ENCODE measurements around the gene CMYA5. TPM values are rescaled to one million over a fixed set of nuclear protein-coding genes. Genes with fewer than 3 reads are reported as not detected.

Gene CMYA5
- total and polyA plus RNA-seq, 2 of the 4 experiments (the other 2 are of a cell fraction): 0.39 to 0.90 TPM

DNA sequence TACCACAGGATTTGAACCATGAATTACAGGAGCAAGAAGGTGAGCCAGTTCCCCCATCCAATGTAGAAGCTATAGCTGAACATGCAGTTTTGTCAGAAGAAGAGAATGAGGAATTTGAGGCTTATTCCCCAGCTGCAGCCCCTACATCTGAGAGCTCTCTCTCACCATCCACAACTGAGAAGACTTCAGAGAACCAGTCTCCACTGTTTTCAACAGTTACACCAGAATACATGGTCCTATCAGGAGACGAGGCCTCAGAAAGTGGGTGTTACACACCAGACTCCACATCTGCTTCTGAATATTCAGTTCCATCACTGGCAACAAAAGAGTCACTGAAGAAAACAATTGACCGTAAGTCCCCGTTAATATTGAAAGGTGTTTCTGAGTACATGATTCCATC is 40.9 kb downstream of the CMYA5 start:
- dilution Hi-C loops (cut with HindIII; ENCODE audit: low sequenced_read_pairs, unreplicated experiment) (no loop called here), intact Hi-C loops (cut with micrococcal nuclease) (no loop called here), in situ Hi-C loops (cut with MboI; ENCODE audit: low sequenced_read_pairs) (no loop called here)
- H2BK15ac ChIP-seq (ENCODE audit: low read depth, low read length): no peak overlapping the region
- no peak overlapping the region for H2BK5ac ChIP-seq (ENCODE audit: low read depth, low read length, poor library complexity, severe bottlenecking)
- no peaks in the 10 kb centered on the region for H3K9me3 ChIP-seq (ENCODE audit: control insufficient read depth, insufficient read depth, low read length)
- no peaks in the 10 kb centered on the region for H3K4me1 ChIP-seq (ENCODE audit: control insufficient read depth, insufficient read depth, low read length)
- WGBS, 2 experiments (ENCODE audit: extremely low coverage in 2 of 2, insufficient read length in 1 of 2): no CpG with 5 or more reads among the region's 3 CpGs
- no peak overlapping the region for H4K91ac ChIP-seq (ENCODE audit: insufficient read depth, low read depth, low read length)
- H3K14ac ChIP-seq (replicated peaks; ENCODE audit: low read depth, low read length): no peak overlapping the region
- no peaks in the 10 kb centered on the region for H3K9me1 ChIP-seq (ENCODE audit: insufficient read depth, low read length)
- no peak overlapping the region for H3K18ac ChIP-seq (ENCODE audit: low read depth, low read length)
- no peak overlapping the region for H3K23ac ChIP-seq (ENCODE audit: low read depth, low read length)
- H2BK120ac ChIP-seq (ENCODE audit: low read depth, low read length): no peak overlapping the region
- H3K4me3 ChIP-seq (ENCODE audit: insufficient read depth, low read depth, low read length): no peak overlapping the region
- no peak overlapping the region for H4K5ac ChIP-seq (ENCODE audit: low read depth, low read length)
- POLR2A ChIA-PET (ENCODE audit: unreplicated experiment): no interaction called here
- H3K4me2 ChIP-seq (ENCODE audit: low read depth, low read length): no peak overlapping the region
- no peak overlapping the region for H2BK20ac ChIP-seq (ENCODE audit: low read depth, low read length)
- H3K27ac ChIP-seq (ENCODE audit: insufficient read depth, low read length): no peak overlapping the region
- DNase-seq (no peak), ATAC-seq (ENCODE audit: low read depth) (no peak)
- no peak overlapping the region for H3K4ac ChIP-seq (ENCODE audit: low read depth, low read length)
- H4K8ac ChIP-seq (ENCODE audit: low read depth in 2 of 2, low read length in 2 of 2): no peak overlapping the region
- CTCF ChIA-PET: no interaction called here
- H2AK5ac ChIP-seq (ENCODE audit: low read depth, low read length): no peak overlapping the region
- no peak overlapping the region for H3K56ac ChIP-seq (ENCODE audit: extremely low read depth, insufficient read depth, low read length)
- H3K9ac ChIP-seq (ENCODE audit: low read depth, low read length): no peak overlapping the region
- H2AK9ac ChIP-seq (replicated peaks; ENCODE audit: low read depth, low read length, poor library complexity): no peak overlapping the region
- TF ChIP-seq CEBPB (IDR thresholded peaks at IDR 0.05; ENCODE audit: low read depth, low read length) (no peak), CHD1 (IDR thresholded peaks at IDR 0.05; ENCODE audit: low read depth, low read length) (no peak), RFX5 (IDR thresholded peaks at IDR 0.05; ENCODE audit: low read depth, low read length) (no peak), MAZ (IDR thresholded peaks at IDR 0.05; ENCODE audit: borderline replicate concordance, low read depth, low read length) (no peak)
- TF ChIP-seq, protein P1, sequence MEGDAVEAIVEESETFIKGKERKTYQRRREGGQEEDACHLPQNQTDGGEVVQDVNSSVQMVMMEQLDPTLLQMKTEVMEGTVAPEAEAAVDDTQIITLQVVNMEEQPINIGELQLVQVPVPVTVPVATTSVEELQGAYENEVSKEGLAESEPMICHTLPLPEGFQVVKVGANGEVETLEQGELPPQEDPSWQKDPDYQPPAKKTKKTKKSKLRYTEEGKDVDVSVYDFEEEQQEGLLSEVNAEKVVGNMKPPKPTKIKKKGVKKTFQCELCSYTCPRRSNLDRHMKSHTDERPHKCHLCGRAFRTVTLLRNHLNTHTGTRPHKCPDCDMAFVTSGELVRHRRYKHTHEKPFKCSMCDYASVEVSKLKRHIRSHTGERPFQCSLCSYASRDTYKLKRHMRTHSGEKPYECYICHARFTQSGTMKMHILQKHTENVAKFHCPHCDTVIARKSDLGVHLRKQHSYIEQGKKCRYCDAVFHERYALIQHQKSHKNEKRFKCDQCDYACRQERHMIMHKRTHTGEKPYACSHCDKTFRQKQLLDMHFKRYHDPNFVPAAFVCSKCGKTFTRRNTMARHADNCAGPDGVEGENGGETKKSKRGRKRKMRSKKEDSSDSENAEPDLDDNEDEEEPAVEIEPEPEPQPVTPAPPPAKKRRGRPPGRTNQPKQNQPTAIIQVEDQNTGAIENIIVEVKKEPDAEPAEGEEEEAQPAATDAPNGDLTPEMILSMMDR (conservative IDR thresholded peaks at IDR 0.05; ENCODE audit: low read depth, low read length): no peak
- H3K27me3 ChIP-seq (ENCODE audit: control insufficient read depth, insufficient read depth, low read length): peaks cover 17% of the 10 kb centered on the region
- no peaks in the 10 kb centered on the region for H3K79me1 ChIP-seq (ENCODE audit: low read depth in 1 of 2, low read length in 2 of 2)
- H2AFZ ChIP-seq (replicated peaks; ENCODE audit: low read length, poor library complexity): no peak overlapping the region
- H3K36me3 ChIP-seq (ENCODE audit: control insufficient read depth, insufficient read depth, low read length): no peaks in the 10 kb centered on the region
- H4K20me1 ChIP-seq (ENCODE audit: insufficient read depth, low read length): no peaks in the 10 kb centered on the region
- BruUV-seq (replicated peaks): no TSS peak
